ENCODE data around the gene MAGEA10. TPM values are rescaled to one million over a fixed set of nuclear protein-coding genes. Genes with fewer than 3 reads are reported as not detected.
A peak's percentile ranks its signal among the peaks of the same experiment; 100 is the strongest.

Gene MAGEA10
- total and polyA plus RNA-seq, 9 of the 15 experiments (the other 6 are each of a cell fraction or from before 2014, with no cell fraction given): 0.06 to 0.45 (median 0.15) TPM; not detected in 4

DNA sequence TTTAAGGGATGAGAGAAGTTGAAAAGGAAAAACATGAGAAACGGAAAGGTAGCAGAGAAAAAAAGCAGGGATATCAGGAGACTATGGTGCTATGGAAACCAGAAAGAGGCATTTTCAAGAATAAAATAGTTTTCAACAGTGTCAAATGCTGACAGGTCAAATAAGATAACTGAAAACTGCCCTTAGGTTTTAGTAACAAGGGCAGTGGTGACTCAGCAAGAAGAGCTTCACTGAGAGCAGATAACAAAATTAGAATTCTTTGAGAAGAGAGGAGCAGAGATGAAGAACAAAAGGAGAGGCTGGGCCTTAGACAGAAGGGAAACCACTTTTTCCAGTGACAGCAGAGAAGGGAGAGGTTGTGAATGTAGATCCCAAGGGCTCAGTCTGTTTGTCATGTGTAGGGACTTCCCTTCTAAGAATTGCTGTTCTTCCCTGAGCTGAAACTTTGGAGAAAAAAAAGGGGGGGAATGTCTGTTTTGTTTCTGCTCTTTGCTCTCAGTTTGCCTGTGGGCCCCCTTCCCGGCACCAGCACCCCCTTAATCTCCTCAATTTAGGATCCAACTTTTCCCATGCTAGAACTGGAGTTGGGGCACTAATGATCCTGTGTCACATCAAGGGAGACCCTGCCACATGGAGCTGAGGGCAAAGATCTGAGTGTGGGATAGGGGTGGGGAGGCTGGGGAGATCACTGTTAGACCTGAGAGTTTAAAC is 26.8 kb upstream of the MAGEA10 start (continued):
- no peak for TF ChIP-seq HMGXB4 (CRISPR knock-in tag; IDR thresholded peaks at IDR 0.05)
- no peak for TF ChIP-seq NR3C1 (CRISPR knock-in tag; IDR thresholded peaks at IDR 0.05)
- peak; percentile 61 for TF ChIP-seq CBFA2T3 (IDR thresholded peaks at IDR 0.05)
- TF ChIP-seq TAF9B (IDR thresholded peaks at IDR 0.05; ENCODE audit: partially characterized antibody): peak; percentile 27
- peak; percentile 100 for TF ChIP-seq ZNF316 (IDR thresholded peaks at IDR 0.05)
- TF ChIP-seq C11orf30 (IDR thresholded peaks at IDR 0.05; ENCODE audit: low read depth): peak; percentile 99
- TF ChIP-seq MCM7 (IDR thresholded peaks at IDR 0.05): no peak
- TF ChIP-seq, protein P1, sequence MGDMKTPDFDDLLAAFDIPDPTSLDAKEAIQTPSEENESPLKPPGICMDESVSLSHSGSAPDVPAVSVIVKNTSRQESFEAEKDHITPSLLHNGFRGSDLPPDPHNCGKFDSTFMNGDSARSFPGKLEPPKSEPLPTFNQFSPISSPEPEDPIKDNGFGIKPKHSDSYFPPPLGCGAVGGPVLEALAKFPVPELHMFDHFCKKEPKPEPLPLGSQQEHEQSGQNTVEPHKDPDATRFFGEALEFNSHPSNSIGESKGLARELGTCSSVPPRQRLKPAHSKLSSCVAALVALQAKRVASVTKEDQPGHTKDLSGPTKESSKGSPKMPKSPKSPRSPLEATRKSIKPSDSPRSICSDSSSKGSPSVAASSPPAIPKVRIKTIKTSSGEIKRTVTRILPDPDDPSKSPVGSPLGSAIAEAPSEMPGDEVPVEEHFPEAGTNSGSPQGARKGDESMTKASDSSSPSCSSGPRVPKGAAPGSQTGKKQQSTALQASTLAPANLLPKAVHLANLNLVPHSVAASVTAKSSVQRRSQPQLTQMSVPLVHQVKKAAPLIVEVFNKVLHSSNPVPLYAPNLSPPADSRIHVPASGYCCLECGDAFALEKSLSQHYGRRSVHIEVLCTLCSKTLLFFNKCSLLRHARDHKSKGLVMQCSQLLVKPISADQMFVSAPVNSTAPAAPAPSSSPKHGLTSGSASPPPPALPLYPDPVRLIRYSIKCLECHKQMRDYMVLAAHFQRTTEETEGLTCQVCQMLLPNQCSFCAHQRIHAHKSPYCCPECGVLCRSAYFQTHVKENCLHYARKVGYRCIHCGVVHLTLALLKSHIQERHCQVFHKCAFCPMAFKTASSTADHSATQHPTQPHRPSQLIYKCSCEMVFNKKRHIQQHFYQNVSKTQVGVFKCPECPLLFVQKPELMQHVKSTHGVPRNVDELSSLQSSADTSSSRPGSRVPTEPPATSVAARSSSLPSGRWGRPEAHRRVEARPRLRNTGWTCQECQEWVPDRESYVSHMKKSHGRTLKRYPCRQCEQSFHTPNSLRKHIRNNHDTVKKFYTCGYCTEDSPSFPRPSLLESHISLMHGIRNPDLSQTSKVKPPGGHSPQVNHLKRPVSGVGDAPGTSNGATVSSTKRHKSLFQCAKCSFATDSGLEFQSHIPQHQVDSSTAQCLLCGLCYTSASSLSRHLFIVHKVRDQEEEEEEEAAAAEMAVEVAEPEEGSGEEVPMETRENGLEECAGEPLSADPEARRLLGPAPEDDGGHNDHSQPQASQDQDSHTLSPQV (IDR thresholded peaks at IDR 0.05): peak; percentile 87
- peak; percentile 80 for TF ChIP-seq FOSL1 (tag; conservative IDR thresholded peaks at IDR 0.05)
- TF ChIP-seq SMARCA4 (IDR thresholded peaks at IDR 0.05): peak; percentile 89
- TF ChIP-seq GATA2 (CRISPR knock-in tag; IDR thresholded peaks at IDR 0.05): no peak
- peak in 1 of 2 experiments; percentile 58; a peak in 2 of 3 replicates for TF ChIP-seq CBX3 (IDR thresholded peaks at IDR 0.05; ENCODE audit: borderline replicate concordance in 1 of 2, low read length in 2 of 2)
- TF ChIP-seq CREM (IDR thresholded peaks at IDR 0.05; ENCODE audit: low read depth): no peak
- TF ChIP-seq ZNF551 (CRISPR knock-in tag; IDR thresholded peaks at IDR 0.05): no peak
- peak; percentile 15 for TF ChIP-seq BRD9 (IDR thresholded peaks at IDR 0.05; ENCODE audit: low read depth, partially characterized antibody)
- peak; percentile 82 for TF ChIP-seq JUND (IDR thresholded peaks at IDR 0.05; ENCODE audit: borderline replicate concordance, low read depth, low read length)
- TF ChIP-seq JUND (tag; IDR thresholded peaks at IDR 0.05; ENCODE audit: borderline replicate concordance, low read depth, low read length): peak; percentile 64; the same call in 1 of the 3 replicates
- TF ChIP-seq, protein P2, sequence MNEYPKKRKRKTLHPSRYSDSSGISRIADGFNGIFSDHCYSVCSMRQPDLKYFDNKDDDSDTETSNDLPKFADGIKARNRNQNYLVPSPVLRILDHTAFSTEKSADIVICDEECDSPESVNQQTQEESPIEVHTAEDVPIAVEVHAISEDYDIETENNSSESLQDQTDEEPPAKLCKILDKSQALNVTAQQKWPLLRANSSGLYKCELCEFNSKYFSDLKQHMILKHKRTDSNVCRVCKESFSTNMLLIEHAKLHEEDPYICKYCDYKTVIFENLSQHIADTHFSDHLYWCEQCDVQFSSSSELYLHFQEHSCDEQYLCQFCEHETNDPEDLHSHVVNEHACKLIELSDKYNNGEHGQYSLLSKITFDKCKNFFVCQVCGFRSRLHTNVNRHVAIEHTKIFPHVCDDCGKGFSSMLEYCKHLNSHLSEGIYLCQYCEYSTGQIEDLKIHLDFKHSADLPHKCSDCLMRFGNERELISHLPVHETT (CRISPR knock-in tag; conservative IDR thresholded peaks at IDR 0.05 in 1 of 2, IDR thresholded peaks at IDR 0.05 in 1 of 2): peak in 1 of 2 experiments; percentile 56; a peak in 1 of 4 replicates
- no peak for TF ChIP-seq GATAD2B (IDR thresholded peaks at IDR 0.05; ENCODE audit: borderline replicate concordance)
- peak; percentile 56 for TF ChIP-seq NUFIP1 (IDR thresholded peaks at IDR 0.05; ENCODE audit: partially characterized antibody)
- TF ChIP-seq NBN (IDR thresholded peaks at IDR 0.05; ENCODE audit: low read depth): no peak
- 0 out of 2 replicates have a peak, but pooled peaks have one; percentile 41 for TF ChIP-seq NCOR1 (IDR thresholded peaks at IDR 0.05)
- TF ChIP-seq STAG1 (CRISPR knock-in tag; IDR thresholded peaks at IDR 0.05; ENCODE audit: borderline replicate concordance): no peak
